ENCODE measurements around the gene GSTT2. TPM values are rescaled to one million over a fixed set of nuclear protein-coding genes. Genes with fewer than 3 reads are reported as not detected.

GSTT2 gene
- total RNA-seq: 0.78 TPM in 1 of 2 replicates, not detected in the other

GRCh38 chr22:23979557-23980240, at the start of gene GSTT2:
GSTT2 (plus strand) TSS chr22:23980134.

GRCh38 chr22:23961084-23961771, 18.7 kb upstream of the GSTT2 start, which contains the start of gene GSTT2B:
GSTT2B (minus strand) TSS chr22:23961195; CDS start chr22:23961131, 64 bp downstream.

GRCh38 chr22:23966568-23966967, 13.4 kb upstream of the GSTT2 start, which contains the start of gene DDTL:
DDTL (plus strand) TSS chr22:23966888; CDS start chr22:23966915, 27 bp downstream.

GRCh38 chr22:23974345-23974744, 5.6 kb upstream of the GSTT2 start, which contains the start of gene DDT:
DDT (minus strand) TSS chr22:23974441; CDS start chr22:23974414, 27 bp downstream.

GRCh38 chr22:24005201-24005600, 25.3 kb downstream of the GSTT2 start, which contains the start of gene GSTT4:
GSTT4 (minus strand) TSS chr22:24005453; CDS start chr22:24005356, 97 bp downstream.

Other genes starting within 250 kb of the GSTT2 start
- 6.3 and 7.1 TPM in 2 replicates for gene ZNF70, start 229.0 kb upstream of the GSTT2 start, total RNA-seq
- gene VPREB3, start 225.7 kb upstream of the GSTT2 start, total RNA-seq: not detected in 2 replicates
- gene C22orf15, start 217.1 kb upstream of the GSTT2 start, total RNA-seq: 1.2 and 1.9 TPM in 2 replicates
- 3.9 and 6.5 TPM in 2 replicates for gene CHCHD10, start 212.2 kb upstream of the GSTT2 start, total RNA-seq
- gene MMP11, start 207.3 kb upstream of the GSTT2 start, total RNA-seq: 3.9 and 4.1 TPM in 2 replicates
- gene SMARCB1, start 193.2 kb upstream of the GSTT2 start, total RNA-seq: 44.3 and 48.2 TPM in 2 replicates
- 0.43 and 0.65 TPM in 2 replicates for gene DERL3, start 141.1 kb upstream of the GSTT2 start, total RNA-seq
- 12.3 and 15.3 TPM in 2 replicates for gene SLC2A11, start 122.3 kb upstream of the GSTT2 start, total RNA-seq
- gene MIF, start 85.8 kb upstream of the GSTT2 start, total RNA-seq: 156 and 195 TPM in 2 replicates
- gene GSTT2B, start 18.9 kb upstream of the GSTT2 start, total RNA-seq: 1.7 and 19.7 TPM in 2 replicates
- gene DDTL, start 13.2 kb upstream of the GSTT2 start, total RNA-seq: 1.0 TPM in 1 of 2 replicates, not detected in the other
- gene DDT, start 5.7 kb upstream of the GSTT2 start, total RNA-seq: 57.7 and 68.2 TPM in 2 replicates
- gene GSTT4, start 25.3 kb downstream of the GSTT2 start, total RNA-seq: not detected in 2 replicates
- gene CABIN1, start 31.2 kb downstream of the GSTT2 start, total RNA-seq: 37.8 and 38.2 TPM in 2 replicates
- gene SUSD2, start 201.4 kb downstream of the GSTT2 start, total RNA-seq: 8.9 and 18.2 TPM in 2 replicates